Stimulated activated CD4-positive, alpha-beta T cell treated with anti-CD3 and anti-CD28 coated beads, Interleukin-12 subunit alpha, Interleukin-12 subunit beta, amount 100 ng/mL, for 24 hours (primary cell): Measurements from ENCODE around the gene ZSCAN32.

Experiments
- DNase-seq, 2 experiments: peaks; one replicate each; pipeline ENCODE4 v3.0.0-alpha.2; 2020; ENCODE audit warnings: low read depth in 2 of 2

The ZSCAN32 gene

DNA sequence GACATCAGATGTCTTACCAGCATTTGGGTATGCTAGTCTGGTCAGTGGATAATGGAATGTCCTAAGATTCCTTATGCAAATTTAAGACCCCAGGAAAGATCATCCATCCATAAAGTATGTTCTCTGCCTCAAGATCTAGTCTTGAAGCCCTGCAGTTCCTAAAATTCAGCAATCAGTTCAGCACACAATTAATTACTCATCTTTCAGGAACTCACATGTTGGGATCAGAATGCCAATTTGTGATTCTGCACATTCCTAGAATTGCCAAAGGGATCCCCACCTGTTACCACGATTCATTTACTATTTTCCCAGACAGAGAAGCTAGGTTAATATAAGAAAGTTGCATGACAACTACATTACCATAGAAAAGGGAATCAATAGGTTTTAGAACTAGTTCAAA lies 41.9 kb downstream of the ZSCAN32 start:
- DNase-seq = no peak

DNA sequence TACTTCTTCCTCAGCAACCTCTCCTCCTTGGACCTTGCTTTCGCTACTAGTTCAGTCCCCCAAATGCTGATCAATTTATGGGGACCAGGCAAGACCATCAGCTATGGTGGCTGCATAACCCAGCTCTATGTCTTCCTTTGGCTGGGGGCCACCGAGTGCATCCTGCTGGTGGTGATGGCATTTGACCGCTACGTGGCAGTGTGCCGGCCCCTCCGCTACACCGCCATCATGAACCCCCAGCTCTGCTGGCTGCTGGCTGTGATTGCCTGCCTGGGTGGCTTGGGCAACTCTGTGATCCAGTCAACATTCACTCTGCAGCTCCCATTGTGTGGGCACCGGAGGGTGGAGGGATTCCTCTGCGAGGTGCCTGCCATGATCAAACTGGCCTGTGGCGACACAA lies 44.7 kb downstream of the ZSCAN32 start:
- DNase-seq = no peak

DNA sequence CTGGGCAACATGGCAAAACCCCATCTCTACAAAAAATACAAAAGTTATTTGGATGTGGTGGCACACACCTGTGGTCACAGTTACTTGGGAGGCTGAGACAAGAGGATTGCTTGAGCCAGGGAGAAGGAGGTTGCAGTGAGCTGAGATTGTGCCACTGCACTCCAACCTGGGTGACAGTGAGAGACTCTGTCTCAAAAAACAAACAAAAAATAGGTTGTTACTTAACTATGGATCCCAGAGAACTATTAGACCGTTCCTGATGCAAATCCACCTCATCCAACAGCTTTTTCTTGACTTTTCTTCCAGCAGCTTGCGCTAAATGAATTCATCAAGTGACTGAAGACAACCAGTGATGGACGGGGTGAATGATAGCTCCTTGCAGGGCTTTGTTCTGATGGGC lies 45.2 kb downstream of the ZSCAN32 start, which contains the start of gene OR2C1:
Gene OR2C1, plus strand, starts transcription at position 301 of the 400 bp plus-strand sequence. Its CDS starts 52 bp downstream, at position 353.
- DNase-seq = no peak

DNA sequence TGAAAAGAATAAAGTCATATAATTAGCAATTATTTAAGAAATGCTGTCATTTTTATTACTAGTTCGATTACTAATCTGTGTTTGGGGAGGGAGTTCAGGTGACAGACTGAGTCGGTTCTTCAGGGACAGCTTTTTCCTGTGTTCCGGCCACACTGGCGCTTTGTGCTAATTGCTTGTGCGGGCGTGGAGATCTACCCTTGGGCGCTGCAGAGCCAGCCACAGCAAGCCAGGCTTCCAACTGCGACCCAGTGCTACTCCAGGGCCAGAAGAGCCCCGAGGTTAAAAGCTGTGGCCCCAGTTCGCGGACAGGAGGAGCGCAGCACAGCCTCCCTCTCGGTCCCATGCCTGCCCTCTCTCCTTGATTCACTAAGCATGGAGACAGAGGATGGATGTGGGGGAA lies 51.6 kb downstream of the ZSCAN32 start:
- DNase-seq = no peak

DNA sequence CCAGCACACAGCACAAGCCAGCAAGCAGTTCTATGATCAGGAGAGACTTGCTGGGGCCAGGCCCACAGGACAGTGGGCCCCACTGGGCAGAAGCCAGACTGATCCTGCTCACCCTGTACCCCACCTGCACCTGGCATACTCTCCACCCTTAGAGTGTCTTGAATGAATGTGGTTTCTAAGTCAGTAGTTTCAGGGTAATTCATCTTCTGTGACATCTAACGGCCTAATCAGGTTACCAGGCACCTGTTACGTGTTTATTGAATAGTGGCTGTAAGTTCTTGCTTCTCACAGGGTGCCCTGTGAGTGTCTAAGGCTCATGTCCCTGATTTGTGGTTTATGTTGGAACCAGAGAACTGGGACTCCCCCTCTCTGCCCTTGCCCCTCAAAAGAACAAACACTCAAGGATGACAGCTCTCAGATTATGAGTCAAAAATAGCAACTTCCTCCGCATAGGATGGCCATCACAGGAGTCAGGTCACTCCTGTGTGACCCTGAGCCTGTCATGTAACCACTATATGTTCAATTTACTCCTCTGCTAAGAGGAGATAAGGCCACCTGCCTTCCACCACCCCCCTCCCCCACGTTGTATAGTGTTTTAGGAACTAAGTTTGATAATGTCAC lies 52.1 kb downstream of the ZSCAN32 start:
- no peak for DNase-seq

DNA sequence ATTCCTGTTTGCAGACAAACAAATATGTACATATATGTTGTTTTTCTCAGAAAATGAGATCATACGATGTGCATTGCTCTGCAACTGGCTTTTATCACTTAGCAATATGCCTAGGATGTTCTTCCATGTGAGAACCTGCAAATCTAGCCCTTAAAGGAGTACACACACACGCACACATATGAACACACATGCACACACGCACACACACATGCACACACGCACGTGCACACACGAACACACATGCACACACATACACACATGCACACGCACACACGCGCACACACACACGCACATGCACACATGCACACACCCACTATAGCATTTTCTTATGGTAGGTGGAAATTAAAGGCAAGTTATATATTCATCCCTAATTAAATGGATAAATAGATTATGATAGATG lies 53.2 kb downstream of the ZSCAN32 start:
- no peak for DNase-seq

DNA sequence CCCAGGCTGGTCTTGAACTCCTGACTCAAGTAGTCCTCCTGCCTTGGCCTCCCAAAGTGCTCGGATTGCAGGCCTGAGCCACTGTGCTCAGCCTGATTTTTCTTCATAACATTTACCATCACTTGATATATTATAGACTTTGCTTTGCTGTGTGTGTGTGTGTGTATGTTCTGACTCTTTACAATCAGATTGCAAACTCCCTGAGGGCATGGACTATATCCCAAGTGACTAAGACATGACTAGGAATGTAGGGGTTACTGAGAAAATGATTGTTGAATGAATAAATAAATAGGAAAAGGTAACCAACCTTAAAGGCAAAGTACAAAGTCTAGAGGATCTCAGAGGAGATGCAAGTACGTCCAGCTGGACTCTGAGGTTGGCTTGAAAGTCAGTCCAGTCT lies 54.8 kb downstream of the ZSCAN32 start:
- no peak for DNase-seq
